Colonic mucosa (tissue), 4 donors: ENCODE data around the gene STX3. TPM values are rescaled to one million over a fixed set of nuclear protein-coding genes. Genes with fewer than 3 reads are reported as not detected.

Experiments used
- DNase-seq: peaks from one replicate; pipeline ENCODE4 v3.0.0-alpha.2; 2020
- H3K27ac ChIP-seq: fragments of 200-600 bp; one replicate; pipeline ENCODE4 v1.8.0; 2021
- H3K27me3 ChIP-seq: fragments of 200-600 bp; one replicate; pipeline ENCODE4 v1.8.0; 2021
- H3K36me3 ChIP-seq: fragments of 200-600 bp; one replicate; pipeline ENCODE4 v1.8.0; 2021
- H3K4me1 ChIP-seq: fragments of 200-600 bp; one replicate; pipeline ENCODE4 v1.8.0; 2021; ENCODE audit warnings: mild to moderate bottlenecking
- H3K4me3 ChIP-seq: fragments of 200-600 bp; one replicate; pipeline ENCODE4 v1.8.0; 2021
- H3K9ac ChIP-seq, 2 donors: one replicate each; pipeline ENCODE4 v1.7.0; 2013; ENCODE audit warnings: control low read depth in 2 of 2, low read depth in 2 of 2, low read length in 2 of 2
- H3K9me3 ChIP-seq: fragments of 200-600 bp; one replicate; pipeline ENCODE4 v1.8.0; 2021
- intact Hi-C: fragments of 100-400 bp; cut with DNase I; formaldehyde crosslinking; loops from one replicate; pipeline ENCODE4 v1.14.1; 2022
- total RNA-seq, 2 donors: library from RNA; stranded (reverse); fragmentation: NEBNext Ultra II Directional in 1 of 2; extraction: Animal tissue kit (Norgen Biotek cat#: 25700) in 1 of 2; gene quantifications; one replicate each; pipeline ENCODE4 v1.2.1, GENCODE V29; 2021
- TF ChIP-seq, protein P1 (sequence below): fragments of 200-600 bp; IDR thresholded peaks from one replicate; pipeline ENCODE4 v1.8.0; 2022; ENCODE audit warnings: antibody characterized with exemption, mild to moderate bottlenecking
- donor health status: healthy.
- donor health status: DM: no; HTN: no; CAD: no.
- donor health status: DM: no; HTN: no; CAD: no.

Gene STX3
- total RNA-seq, 2 donors from 2014 or later: 45.2 to 70.9 TPM

DNA sequence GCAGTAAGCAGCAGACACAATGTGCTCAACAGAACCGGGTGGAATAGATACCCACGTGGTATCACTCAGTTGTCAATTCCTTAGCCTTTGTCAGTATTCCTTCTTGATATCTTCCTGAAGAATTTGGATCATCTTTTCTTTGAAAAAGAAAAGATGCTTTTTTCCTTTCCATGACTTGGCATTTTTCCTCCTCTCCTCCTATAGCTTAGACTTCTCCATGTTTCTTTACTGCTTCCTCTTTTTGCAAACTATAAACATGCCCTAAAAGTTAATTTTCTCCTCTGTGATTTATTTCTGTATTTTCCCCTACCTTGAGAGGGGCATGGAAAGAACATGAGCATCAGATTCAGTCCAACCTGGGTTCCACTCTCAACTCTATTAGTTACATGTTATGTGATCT lies 78.4 kb downstream of the STX3 start:
- H3K27me3 ChIP-seq: no peaks in the 10 kb centered on the region
- DNase-seq: no peak
- intact Hi-C loops: no loop called here
- H3K9me3 ChIP-seq: no peaks in the 10 kb centered on the region
- no peak overlapping the region for H3K4me3 ChIP-seq
- no peaks in the 10 kb centered on the region for H3K36me3 ChIP-seq
- TF ChIP-seq, protein P1, sequence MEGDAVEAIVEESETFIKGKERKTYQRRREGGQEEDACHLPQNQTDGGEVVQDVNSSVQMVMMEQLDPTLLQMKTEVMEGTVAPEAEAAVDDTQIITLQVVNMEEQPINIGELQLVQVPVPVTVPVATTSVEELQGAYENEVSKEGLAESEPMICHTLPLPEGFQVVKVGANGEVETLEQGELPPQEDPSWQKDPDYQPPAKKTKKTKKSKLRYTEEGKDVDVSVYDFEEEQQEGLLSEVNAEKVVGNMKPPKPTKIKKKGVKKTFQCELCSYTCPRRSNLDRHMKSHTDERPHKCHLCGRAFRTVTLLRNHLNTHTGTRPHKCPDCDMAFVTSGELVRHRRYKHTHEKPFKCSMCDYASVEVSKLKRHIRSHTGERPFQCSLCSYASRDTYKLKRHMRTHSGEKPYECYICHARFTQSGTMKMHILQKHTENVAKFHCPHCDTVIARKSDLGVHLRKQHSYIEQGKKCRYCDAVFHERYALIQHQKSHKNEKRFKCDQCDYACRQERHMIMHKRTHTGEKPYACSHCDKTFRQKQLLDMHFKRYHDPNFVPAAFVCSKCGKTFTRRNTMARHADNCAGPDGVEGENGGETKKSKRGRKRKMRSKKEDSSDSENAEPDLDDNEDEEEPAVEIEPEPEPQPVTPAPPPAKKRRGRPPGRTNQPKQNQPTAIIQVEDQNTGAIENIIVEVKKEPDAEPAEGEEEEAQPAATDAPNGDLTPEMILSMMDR: no peak
- no peak overlapping the region for H3K9ac ChIP-seq
- H3K4me1 ChIP-seq: no peaks in the 10 kb centered on the region
- H3K27ac ChIP-seq: no peak overlapping the region

GRCh38 chr11:59839615-59840014 lies 84.4 kb downstream of the STX3 start:
- DNase-seq: no peak
- intact Hi-C loops: no loop called here
- no peaks in the 10 kb centered on the region for H3K36me3 ChIP-seq
- no peaks in the 10 kb centered on the region for H3K4me1 ChIP-seq
- no peaks in the 10 kb centered on the region for H3K27me3 ChIP-seq
- H3K4me3 ChIP-seq: no peak overlapping the region
- TF ChIP-seq, protein P1: no peak
- no peak overlapping the region for H3K27ac ChIP-seq
- H3K9ac ChIP-seq: no peak overlapping the region
- H3K9me3 ChIP-seq: no peaks in the 10 kb centered on the region

- H3K36me3 ChIP-seq: no peaks in the 10 kb centered on the region
- H3K4me3 ChIP-seq: no peak overlapping the region
- TF ChIP-seq, protein P1: no peak
- no peak for DNase-seq
- no peaks in the 10 kb centered on the region for H3K9me3 ChIP-seq
- H3K4me1 ChIP-seq: no peaks in the 10 kb centered on the region
- H3K27ac ChIP-seq: no peak overlapping the region
- no peaks in the 10 kb centered on the region for H3K27me3 ChIP-seq
- H3K9ac ChIP-seq: no peak overlapping the region
- intact Hi-C loops: no loop called here
Measured at GRCh38 chr11:59841514-59841913, 86.3 kb downstream of the STX3 start.

DNA sequence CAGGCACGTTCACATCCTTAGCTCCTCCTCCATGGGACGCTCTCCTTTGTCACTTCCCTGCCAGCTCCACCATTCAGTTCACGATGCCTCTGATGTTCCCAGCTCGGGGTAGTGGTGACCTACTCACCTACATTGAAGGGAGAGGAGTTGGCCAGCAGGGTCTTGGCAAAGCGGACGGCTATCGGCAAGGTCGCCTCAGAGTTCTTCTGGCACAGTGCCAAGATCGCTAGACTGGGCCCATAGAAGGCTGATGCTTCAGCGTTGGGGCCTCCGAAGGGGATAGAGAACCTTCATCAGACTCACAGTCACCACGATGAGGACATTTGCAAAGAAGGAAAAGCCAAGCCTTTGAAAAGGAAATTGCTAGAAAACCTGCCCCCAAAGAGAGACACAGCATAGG lies 87.1 kb downstream of the STX3 start:
- Histone ChIP-seq H3K27ac (no peak overlapping the region), H3K9me3 (no peaks in the 10 kb centered on the region), H3K27me3 (no peaks in the 10 kb centered on the region), H3K4me1 (no peaks in the 10 kb centered on the region), H3K4me3 (no peak overlapping the region), H3K36me3 (no peaks in the 10 kb centered on the region), H3K9ac (no peak overlapping the region)
- TF ChIP-seq, protein P1: no peak
- DNase-seq: no peak
- intact Hi-C loops: no loop called here

DNA sequence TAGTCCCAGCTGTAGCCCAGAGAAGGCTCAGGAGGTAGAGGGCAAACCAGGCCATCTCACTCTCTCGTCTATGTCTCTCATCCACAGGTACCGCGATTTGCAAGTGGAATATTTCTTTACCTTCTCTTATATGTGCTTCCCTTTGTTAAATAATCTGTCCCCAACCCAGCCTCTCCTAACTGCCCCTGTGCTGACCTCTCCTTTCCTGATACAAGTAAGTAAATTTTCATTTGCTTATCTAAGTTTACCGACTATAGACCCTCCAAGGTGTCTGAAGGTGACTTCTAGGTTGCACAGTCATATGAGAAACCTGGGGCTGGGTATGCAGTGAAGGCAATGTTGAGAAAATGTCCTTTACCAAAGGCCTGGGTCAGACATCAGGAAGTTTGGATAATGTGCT lies 90.2 kb downstream of the STX3 start, which contains the start of gene CBLIF:
Gene CBLIF (minus strand): TSS at position 101 of the 400 bp plus-strand sequence. CDS start 46 bp downstream, at position 55.
- H3K9ac ChIP-seq: no peak within 1 kb of the TSS
- DNase-seq: no peak
- TF ChIP-seq, protein P1: no peak
- no peak within 1 kb of the TSS for H3K4me3 ChIP-seq
- no peak within 1 kb of the TSS for H3K27ac ChIP-seq
- intact Hi-C loops: no loop called here
- H3K27me3 ChIP-seq: no peaks in the 10 kb centered on the region
- H3K9me3 ChIP-seq: no peaks in the 10 kb centered on the region
- no peaks in the 10 kb centered on the region for H3K36me3 ChIP-seq
- no peaks in the 10 kb centered on the region for H3K4me1 ChIP-seq

- H3K27me3 ChIP-seq: no peaks in the 10 kb centered on the region
- no peaks in the 10 kb centered on the region for H3K9me3 ChIP-seq
- H3K9ac ChIP-seq: no peak overlapping the region
- DNase-seq: no peak
- no peaks in the 10 kb centered on the region for H3K4me1 ChIP-seq
- H3K27ac ChIP-seq: no peak overlapping the region
- H3K36me3 ChIP-seq: no peaks in the 10 kb centered on the region
- intact Hi-C loops: no loop called here
- H3K4me3 ChIP-seq: no peak overlapping the region
- TF ChIP-seq, protein P1: no peak
Measured at GRCh38 chr11:59846556-59846955, 91.4 kb downstream of the STX3 start.
